GM19324 (cell line): ENCODE measurements around the gene ANKS1A.
"Not testable (repeated sequence)": the region's sequence is repeated elsewhere in the genome, so short reads cannot be mapped to it uniquely, and the experiment has no call there.

ENCODE experiments used
- ATAC-seq: cut with Tn5 transposase; IDR thresholded peaks from one replicate; pipeline ENCODE4 v1.9.1; 2021; ENCODE audit warnings: mild to moderate bottlenecking, moderate library complexity; ENCODE audit not compliant: unreplicated experiment, low FRiP score

ANKS1A gene

DNA sequence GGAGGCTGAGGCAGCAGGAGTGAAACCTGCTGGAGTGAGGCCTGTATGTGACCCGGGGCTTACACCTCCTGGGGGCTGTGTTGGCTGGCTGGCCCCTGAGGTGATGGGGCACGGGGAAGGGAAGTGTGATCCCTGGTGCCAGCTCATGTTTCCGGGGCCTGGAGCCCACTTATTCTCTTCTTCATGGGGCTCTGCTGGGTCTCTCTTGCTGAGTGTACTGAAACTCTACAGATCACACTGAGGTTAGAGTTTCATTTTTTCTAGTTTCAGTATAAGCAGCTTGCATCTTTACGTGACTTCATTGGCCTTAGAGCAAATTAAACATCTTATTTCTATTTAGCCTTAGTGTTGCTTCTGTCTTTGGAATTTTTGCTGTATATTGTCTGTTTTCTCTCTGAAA lies 96.2 kb downstream of the ANKS1A start:
- no peak for ATAC-seq

DNA sequence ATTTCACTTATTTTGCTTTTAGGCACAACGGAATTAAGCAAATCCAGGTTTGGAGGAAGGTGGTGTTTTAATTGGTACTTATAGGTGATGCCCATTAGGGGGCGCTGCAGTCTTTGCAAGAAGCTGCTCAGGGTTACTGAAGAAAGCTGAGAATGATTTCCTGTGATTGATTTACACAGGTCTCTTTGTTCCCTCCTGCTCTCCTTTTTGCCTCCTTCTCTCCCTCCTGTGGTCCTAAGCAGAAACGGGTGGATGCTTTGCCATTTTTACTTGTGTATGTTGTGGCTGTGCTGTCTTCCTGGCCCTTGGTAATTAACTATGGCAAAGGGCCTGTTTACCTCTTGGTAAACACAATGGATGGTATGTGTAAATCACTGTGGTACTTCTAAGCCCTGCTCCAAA lies 97.8 kb downstream of the ANKS1A start:
- no peak for ATAC-seq

DNA sequence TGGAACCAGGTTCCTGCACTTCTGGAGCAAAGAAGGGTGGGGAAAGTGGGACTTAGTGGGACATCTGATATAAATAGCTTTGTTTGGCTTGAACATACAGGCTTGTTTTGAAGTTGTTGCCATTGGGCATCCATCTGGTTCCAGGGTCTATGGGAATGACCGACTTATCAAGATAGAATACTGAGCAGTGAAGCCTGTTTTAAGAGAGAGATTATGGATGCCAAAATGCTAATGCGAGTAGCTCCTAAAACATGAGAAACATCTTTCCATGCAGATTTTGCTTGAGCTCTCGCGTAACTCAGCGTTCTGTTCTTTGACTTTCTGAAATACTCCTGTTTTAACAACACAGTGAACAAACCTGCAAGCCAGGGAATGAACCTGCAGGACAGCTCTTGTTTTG lies 98.5 kb downstream of the ANKS1A start:
- ATAC-seq = no peak

DNA sequence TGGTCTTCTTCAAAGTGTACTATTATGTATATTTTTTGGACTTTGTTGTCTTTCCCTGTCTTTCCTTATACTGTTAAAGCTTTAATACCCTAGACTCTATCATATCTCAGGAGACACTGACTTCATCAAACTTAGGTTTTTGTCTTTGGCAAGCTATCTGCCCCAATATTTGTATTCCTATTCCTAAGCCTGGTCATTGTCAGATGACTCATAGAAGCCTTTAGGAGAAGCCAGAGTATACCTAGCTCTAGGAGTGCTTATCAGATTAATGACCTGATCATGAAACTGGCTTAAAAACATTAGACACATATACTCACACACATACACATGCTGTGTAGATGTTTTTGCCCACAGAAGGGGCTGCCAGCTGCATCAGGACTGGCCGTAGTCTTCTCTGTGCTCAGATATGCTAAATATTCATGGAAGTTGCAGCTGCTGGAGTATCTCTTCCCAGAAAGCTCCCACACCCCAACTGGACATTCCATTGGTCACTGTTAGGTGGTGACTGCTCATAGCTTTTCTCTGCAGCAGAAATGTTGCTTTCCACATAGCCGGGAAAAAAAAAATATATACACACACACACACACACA lies 102.0 kb downstream of the ANKS1A start:
- ATAC-seq = no peak

DNA sequence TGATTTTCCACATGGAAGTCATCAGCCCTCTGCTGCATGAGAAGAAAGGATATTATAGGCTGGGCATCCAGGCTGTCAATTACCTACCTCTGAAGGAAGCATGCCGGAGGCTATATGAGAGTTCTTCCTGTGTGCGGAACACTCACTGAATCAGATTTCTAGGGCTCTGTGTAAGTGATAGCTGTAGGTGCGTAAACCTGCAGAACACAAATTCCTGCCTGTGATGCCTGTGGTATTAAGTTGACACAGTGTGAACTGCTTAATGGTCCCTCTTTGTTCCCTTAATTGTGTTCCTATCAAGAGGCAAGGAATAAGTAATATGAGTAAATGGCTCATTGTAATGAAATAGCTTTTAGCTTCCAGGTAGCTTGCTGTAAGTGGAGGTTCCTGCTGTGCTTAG lies 103.3 kb downstream of the ANKS1A start:
- no peak for ATAC-seq

DNA sequence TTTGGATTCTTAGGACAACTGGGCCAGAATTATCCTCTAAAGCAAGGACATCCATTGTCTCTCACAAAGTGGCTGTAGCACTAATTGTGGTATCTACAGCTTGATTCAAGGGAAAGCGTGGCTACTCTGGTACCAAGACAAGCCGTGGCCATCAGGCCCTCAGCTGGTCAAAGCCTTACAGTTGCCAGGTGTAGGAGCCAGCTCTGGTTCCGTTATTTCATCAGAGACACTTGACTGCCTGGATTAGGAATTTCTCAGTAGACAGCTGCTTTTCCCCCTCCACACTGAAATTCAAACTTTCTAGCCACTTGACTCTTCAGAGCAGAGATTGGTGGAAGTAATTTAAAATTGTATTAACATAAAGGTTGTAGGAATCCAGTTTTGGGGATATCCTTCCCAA lies 104.2 kb downstream of the ANKS1A start:
- no peak for ATAC-seq

DNA sequence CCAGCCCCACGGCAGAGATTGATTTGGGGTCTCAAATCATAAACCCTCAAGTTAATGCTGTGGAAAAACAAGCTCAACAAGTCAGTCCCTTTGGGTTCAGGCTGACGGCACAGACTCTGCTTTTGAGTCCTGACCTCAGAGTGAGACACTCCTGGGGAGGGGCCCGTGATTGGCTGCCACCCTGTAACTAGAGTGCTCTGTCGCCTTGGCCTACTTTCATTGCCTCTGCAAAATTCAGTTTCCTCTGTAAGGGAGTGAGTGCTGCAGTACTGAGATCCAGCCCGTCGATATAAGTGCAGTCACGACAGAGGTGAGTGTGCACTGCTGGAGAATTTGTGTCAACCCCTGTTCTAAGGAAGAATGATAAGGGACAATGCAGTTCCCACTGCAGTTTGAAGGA lies 105.6 kb downstream of the ANKS1A start:
- no peak for ATAC-seq

DNA sequence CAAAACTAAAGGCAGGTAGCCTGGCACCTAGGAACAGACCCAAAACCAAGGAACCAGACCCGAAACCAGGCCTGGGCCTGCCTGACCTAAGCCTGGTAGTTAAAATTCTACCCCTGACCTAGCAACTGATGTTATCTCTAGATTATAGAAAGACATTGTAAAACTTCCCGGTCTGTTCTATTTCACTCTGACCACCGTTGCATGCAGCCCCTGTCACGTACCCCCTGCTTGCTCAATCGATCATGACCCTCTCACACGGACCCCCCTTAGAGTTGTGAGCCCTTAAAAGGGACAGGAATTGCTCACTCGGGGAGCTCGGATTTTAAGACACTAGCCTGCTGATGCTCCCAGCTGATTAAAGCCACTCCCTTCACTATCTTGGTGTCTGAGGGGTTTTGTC lies 109.4 kb downstream of the ANKS1A start:
- ATAC-seq = not testable (repeated sequence)

DNA sequence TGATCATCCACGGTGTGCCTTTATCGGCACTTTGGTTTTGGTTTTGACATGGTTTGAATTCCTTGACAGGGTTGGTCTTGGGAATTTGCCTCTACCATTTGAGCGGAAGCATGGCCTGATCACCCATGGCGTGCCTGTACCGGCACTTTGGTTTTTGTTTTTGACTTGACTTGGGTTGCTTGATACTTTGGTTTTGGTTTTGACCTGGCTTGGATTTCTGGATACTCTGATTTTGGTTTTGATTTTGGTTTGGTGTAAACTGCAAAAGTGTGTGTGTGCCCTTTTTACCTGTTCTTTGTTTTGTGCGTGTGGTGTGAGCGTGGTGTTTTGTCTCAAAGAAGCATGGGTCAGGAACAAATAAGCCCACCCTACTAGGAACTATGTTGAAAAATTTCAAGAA lies 110.1 kb downstream of the ANKS1A start:
- ATAC-seq = not testable (repeated sequence)

DNA sequence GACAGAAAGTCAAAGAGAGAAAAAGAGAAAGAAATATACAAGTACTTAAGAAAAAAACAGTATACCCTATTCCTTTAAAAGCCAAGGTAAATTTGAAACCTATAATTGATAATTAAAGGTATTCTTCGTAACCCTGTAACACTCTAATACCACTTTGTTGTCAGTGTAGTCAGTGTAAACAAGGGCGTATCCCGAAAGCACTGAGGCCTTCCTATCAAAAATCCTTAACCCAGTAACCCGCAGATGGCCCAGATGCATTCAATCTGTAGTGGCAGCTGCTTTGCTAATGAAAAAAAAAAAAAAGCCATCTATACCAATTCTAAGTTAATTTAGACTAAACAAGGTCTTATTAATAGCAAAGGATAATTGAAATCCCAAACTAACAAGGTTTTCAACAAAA lies 110.9 kb downstream of the ANKS1A start:
- not testable (repeated sequence) for ATAC-seq

DNA sequence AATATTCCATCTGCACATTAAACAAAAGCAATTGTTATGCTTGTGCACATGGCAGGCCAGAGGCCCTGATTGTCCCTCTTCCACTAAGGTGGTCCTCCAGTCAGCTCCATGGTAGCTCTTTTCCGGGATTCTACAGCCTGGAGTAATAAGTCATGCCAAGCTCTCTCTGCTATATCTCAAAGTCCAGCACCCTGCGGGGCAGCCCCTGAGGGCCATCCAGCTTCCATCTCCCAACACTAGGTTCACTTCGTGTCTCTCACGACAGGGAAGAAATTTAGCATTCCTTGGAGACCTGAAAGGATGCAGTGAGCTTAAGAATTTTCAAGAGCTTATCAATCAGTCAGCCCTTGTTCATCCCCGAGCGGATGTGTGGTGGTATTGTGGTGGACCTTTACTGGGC lies 112.3 kb downstream of the ANKS1A start:
- not testable (repeated sequence) for ATAC-seq

DNA sequence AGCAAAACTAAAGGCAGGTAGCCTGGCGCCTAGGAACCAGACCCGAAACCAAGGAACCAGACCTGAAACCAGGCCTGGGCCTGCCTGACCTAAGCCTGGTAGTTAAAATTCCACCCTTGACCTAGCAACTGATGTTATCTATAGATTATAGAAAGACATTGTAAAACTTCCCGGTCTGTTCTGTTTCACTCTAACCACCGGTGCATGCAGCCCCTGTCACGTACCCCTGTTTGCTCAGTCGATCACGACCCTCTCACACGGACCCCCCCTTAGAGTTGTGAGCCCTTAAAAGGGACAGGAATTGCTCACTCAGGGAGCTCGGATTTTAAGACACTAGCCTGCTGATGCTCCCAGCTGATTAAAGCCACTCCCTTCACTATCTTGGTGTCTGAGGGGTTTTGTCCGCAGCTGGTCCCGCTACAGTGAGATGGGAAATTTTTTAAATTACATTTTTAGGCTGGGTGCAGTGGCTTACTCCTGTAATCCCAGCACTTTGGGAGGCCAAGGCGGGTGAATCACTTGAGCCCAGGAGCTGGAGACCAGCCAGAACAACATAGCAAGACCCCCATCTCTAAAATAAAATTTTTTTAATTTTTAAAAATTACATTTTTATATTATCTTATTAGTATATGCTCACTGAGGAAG lies 115.0 kb downstream of the ANKS1A start:
- ATAC-seq = not testable (repeated sequence)

DNA sequence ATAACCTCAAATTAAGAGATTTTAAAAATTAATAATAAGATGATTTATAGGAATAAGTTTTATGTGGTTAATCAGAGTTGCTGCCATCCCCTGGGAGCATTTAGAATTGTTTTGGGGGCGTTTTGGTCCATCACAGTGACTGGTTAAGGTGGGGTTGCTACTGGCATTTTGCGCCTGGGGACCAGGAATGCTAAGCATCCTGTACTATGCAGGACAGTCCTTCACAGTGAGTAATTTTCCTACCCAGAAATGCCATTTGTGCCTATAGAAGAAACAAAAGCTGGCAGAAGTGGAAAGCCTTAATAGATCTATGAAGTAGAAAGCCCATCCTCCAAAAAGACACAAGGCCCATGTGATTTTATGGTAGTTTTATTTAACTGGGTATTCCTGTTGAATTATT lies 118.0 kb downstream of the ANKS1A start:
- no peak for ATAC-seq

DNA sequence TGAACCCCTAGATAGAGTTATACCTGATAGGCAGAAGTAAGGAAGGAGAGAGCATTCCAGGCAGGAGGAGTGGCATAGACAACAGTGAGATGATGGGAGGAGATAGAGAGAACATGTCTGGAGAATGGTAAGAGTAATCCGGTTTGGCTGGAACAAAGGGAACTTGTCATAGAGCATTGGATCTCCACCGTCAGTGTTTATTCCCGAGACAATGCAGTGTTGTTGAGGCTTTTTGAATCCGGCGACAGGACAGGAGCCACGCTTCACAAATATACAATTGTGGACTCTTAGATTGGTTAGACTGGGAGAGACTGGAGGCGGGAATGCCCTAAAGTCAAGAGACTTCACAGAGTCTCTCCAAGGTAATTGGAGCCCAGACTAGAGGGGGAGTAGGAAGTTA lies 119.8 kb downstream of the ANKS1A start:
- ATAC-seq = no peak

DNA sequence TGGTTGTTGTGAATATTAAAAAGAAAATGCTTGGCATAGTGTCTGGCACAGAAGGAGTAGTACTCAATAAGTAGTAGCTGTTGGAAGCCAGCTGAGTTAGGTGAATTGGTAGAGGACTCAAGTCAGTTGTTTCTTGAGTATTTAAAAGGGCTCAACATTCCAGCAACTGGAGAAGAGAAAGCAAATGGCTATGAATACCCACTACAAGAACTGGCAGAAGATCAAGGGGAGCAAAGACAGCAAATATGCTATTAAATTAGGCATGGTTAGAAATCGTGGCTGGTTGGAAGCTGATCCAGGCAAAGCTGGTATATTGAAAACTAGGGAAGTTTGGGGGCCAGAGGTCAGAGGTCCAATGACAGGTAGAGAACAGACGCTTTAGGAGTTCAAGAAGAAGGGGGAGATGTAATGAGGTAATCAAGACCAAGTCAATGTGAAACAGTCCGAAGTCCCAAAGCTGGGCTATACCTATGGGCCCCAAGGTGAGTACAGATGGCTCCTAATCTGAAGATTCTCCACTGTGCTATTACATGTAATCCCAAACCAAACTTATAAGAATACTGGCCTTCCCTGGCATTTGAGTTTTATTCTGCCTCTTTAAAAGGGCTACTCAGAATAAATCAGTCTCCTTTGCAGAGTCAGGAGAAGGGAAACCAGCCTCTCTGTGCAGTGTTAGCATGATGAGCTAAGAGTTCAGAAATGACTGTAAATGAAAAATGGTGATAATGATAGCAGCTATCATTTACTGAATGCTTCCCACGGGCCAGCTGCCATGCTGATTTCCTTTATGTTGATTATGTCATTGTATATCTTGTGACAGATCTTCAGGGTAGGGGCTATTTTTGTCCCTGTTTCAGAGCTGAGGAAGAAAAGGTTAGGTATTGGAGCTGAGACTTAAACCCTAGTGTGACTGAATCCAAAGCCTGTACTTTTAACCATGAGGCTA lies 122.3 kb downstream of the ANKS1A start:
- no peak for ATAC-seq

DNA sequence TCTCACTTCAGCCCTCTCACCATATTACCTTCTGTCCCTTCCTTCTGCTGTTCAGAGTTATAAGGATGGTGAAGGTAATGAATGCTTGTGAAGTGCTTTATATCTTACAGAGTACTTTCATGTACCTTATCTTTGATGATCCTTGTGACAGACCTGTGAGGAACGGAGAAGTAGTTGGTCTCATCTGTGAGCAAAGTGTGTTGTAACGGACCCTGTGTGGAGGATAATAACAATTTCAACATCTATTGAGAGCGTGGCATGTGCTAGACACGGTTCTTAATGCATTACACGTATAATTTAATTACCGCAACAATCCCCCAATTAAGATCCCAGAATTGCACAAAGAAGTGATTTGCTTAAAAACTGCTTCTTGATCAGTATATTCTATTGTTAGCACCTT lies 124.6 kb downstream of the ANKS1A start:
- ATAC-seq = no peak

DNA sequence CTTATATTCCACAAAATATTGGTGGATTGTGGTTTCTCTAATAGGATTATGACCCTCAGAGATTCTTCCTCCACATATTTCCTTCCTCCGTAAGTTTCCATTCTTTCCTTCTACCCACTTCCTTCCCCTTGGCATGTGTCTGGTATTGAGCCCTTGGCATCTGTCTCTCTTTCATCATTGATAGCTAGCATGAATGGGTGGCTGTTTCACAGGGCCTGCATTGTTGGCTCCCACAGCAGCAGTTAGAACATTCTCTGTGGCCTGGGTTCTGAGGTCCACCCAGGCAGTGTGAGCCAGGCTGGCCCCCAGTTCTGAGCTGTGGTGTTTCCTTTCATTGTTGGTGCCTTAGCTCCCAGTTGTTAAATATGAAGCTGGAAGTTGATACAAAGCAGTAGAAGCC lies 125.3 kb downstream of the ANKS1A start:
- ATAC-seq = no peak

DNA sequence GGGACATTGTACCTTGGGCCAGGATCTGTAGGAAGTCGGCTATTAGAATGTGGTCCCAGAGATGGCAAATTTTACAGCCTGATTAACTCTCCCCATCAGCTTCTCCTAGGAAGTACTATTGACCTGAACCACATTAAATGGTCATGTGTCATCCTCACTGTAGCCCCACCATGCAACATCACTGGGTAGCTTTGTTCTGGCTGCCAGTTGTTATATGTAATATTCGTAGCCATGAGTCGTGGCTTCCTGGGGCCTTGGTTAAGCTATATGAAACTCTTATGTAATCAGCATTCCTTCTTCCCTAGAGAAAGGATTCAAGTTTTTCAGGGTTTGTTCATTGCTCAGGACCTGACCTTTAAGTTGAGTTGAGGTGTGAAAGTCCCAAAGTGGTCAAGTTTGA lies 125.7 kb downstream of the ANKS1A start:
- ATAC-seq = no peak

DNA sequence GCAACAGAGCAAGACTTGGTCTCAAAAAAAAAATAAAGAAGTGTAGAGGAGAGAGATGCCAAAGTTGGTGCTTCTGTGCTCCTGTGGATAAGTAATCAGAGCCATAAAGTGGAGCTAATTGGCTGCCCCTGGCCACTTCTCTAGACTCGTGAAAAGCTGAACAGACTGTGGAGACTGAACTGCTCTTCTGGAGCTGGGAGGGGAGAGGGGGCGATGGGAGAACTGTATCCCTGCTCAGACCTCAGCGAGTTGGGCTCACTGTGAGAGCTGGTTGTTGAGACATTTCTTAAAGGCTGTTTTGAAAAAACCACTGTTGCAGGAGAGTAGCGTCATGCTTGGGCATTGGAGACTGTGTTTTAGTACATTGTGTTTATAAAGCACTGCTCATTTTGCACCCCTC lies 126.4 kb downstream of the ANKS1A start:
- no peak for ATAC-seq

DNA sequence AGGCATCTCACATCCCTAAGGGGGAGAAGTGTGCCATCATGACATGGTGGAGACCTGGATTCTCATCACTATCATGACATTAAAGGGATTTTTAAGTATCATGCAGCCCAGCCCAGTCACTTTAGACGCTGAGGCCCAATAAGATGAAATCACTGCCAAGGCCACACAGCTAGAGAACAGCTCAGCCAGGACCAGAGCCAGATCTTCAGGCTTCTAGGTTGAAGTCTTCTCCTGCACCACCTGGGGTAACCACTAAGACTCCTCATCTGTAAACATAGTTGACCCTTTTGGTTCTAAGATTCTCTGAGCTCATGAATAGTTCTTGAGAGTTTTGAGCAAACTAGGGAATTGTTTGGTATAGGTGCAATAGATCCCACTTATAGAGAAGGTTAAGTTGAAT lies 126.9 kb downstream of the ANKS1A start:
- ATAC-seq = no peak

DNA sequence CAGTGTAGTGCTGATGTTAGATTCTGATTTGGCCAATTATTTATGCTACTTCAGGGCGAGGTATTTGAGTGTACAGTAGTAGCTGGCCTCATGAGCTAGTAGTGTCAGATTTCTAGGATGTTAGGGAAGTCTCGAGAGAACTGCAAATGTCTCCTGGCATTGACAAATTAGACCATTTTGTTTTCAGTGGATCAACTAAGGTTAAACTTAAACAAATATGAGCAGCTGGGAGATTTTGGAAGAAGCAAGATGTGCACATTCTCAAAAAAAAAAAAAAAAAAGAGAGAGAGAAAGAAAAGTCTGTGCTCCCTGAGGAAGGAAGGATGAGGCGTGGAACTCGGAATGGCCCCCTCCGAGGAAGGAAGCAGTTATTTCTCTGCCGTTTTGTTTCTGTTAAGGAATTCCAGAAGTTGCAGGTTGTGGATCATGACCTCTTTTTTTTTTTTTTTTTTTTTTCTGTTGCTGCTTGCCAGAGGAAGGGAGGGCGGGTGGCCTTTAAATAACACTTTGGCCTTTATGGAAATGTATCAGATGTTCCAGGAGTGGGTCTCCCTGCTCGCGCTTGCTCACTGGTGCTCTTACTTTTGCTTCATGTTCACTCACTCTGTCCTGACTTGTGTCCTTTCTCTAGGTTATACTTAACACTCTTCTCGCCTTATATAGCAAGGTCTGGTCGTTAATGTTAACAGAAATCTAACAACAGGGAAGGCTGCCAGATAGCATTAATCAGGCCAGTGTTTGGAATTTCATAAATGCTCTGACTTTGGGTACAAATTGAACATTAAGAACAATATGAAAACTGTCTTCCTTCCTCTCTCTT lies 127.7 kb downstream of the ANKS1A start:
- ATAC-seq = no peak
